Colonic mucosa (tissue), 4 donors: Measurements from ENCODE around the gene COLQ. TPM values are rescaled to one million over a fixed set of nuclear protein-coding genes. Genes with fewer than 3 reads are reported as not detected.

Experiments used
- DNase-seq: peaks from one replicate; pipeline ENCODE4 v3.0.0-alpha.2; 2020
- H3K27ac ChIP-seq: fragments of 200-600 bp; one replicate; pipeline ENCODE4 v1.8.0; 2021
- H3K27me3 ChIP-seq: fragments of 200-600 bp; one replicate; pipeline ENCODE4 v1.8.0; 2021
- H3K36me3 ChIP-seq: fragments of 200-600 bp; one replicate; pipeline ENCODE4 v1.8.0; 2021
- H3K4me1 ChIP-seq: fragments of 200-600 bp; one replicate; pipeline ENCODE4 v1.8.0; 2021; ENCODE audit warnings: mild to moderate bottlenecking
- H3K4me3 ChIP-seq: fragments of 200-600 bp; one replicate; pipeline ENCODE4 v1.8.0; 2021
- H3K9ac ChIP-seq, 2 donors: one replicate each; pipeline ENCODE4 v1.7.0; 2013; ENCODE audit warnings: control low read depth in 2 of 2, low read depth in 2 of 2, low read length in 2 of 2
- H3K9me3 ChIP-seq: fragments of 200-600 bp; one replicate; pipeline ENCODE4 v1.8.0; 2021
- CTCF ChIP-seq: fragments of 200-600 bp; IDR thresholded peaks from one replicate; pipeline ENCODE4 v1.8.0; 2022; ENCODE audit warnings: antibody characterized with exemption, mild to moderate bottlenecking
- intact Hi-C: fragments of 100-400 bp; cut with DNase I; formaldehyde crosslinking; loops from one replicate; pipeline ENCODE4 v1.14.1; 2022
- total RNA-seq, 2 donors: library from RNA; stranded (reverse); fragmentation: NEBNext Ultra II Directional in 1 of 2; extraction: Animal tissue kit (Norgen Biotek cat#: 25700) in 1 of 2; gene quantifications; one replicate each; pipeline ENCODE4 v1.2.1, GENCODE V29; 2021
- donor health status: healthy.
- donor health status: DM: no; HTN: no; CAD: no.
- donor health status: DM: no; HTN: no; CAD: no.

Gene COLQ
- total RNA-seq, 2 donors from 2014 or later, result 0.79 to 0.85 TPM

GRCh38 chr3:15452961-15453360, 68.5 kb downstream of the COLQ start:
- TF ChIP-seq CTCF, result no peak
- no peak overlapping the region for H3K9ac ChIP-seq
- no peak overlapping the region for H3K27ac ChIP-seq
- DNase-seq, result no peak
- H3K4me1 ChIP-seq, result no peaks in the 10 kb centered on the region
- no peaks in the 10 kb centered on the region for H3K27me3 ChIP-seq
- no peaks in the 10 kb centered on the region for H3K9me3 ChIP-seq
- intact Hi-C loops, result no loop called here
- H3K36me3 ChIP-seq, result no peaks in the 10 kb centered on the region
- no peak overlapping the region for H3K4me3 ChIP-seq

- H3K27me3 ChIP-seq, result no peaks in the 10 kb centered on the region
- H3K36me3 ChIP-seq, result no peaks in the 10 kb centered on the region
- H3K4me3 ChIP-seq, result no peak overlapping the region
- DNase-seq, result no peak
- no peaks in the 10 kb centered on the region for H3K9me3 ChIP-seq
- no peak for TF ChIP-seq CTCF
- no peak overlapping the region for H3K27ac ChIP-seq
- intact Hi-C loops, result no loop called here
- H3K4me1 ChIP-seq, result no peaks in the 10 kb centered on the region
- no peak overlapping the region for H3K9ac ChIP-seq
Measured at GRCh38 chr3:15452156-15452555, 69.3 kb downstream of the COLQ start.

- H3K27me3 ChIP-seq, result no peaks in the 10 kb centered on the region
- H3K27ac ChIP-seq, result no peak overlapping the region
- H3K9ac ChIP-seq, result no peak overlapping the region
- H3K36me3 ChIP-seq, result no peaks in the 10 kb centered on the region
- intact Hi-C loops, result no loop called here
- DNase-seq, result no peak
- H3K4me1 ChIP-seq, result no peaks in the 10 kb centered on the region
- no peak for TF ChIP-seq CTCF
- no peaks in the 10 kb centered on the region for H3K9me3 ChIP-seq
- H3K4me3 ChIP-seq, result no peak overlapping the region
Measured at GRCh38 chr3:15451216-15452113, 70.0 kb downstream of the COLQ start.

GRCh38 chr3:15450438-15451215, 70.9 kb downstream of the COLQ start:
- Histone ChIP-seq H3K27me3 (no peaks in the 10 kb centered on the region), H3K4me1 (no peaks in the 10 kb centered on the region), H3K27ac (no peak overlapping the region), H3K36me3 (no peaks in the 10 kb centered on the region), H3K9me3 (no peaks in the 10 kb centered on the region), H3K4me3 (no peak overlapping the region), H3K9ac (no peak overlapping the region)
- intact Hi-C loops, result no loop called here
- no peak for TF ChIP-seq CTCF
- DNase-seq, result no peak

GRCh38 chr3:15449489-15450224, 71.8 kb downstream of the COLQ start:
- no peaks in the 10 kb centered on the region for H3K36me3 ChIP-seq
- H3K9ac ChIP-seq, result no peak overlapping the region
- H3K27me3 ChIP-seq, result no peaks in the 10 kb centered on the region
- H3K4me3 ChIP-seq, result no peak overlapping the region
- no peak for TF ChIP-seq CTCF
- intact Hi-C loops, result no loop called here
- H3K9me3 ChIP-seq, result no peaks in the 10 kb centered on the region
- H3K27ac ChIP-seq, result no peak overlapping the region
- no peak for DNase-seq
- no peaks in the 10 kb centered on the region for H3K4me1 ChIP-seq
